GM21360 (cell line): ENCODE measurements around the gene MAP3K19.
A peak's percentile ranks its signal among the peaks of the same experiment; 100 is the strongest.

Experiments
- ATAC-seq: cut with Tn5 transposase; IDR thresholded peaks from one replicate; pipeline ENCODE4 v1.9.1; 2021; ENCODE audit warnings: mild to moderate bottlenecking, moderate library complexity; ENCODE audit not compliant: unreplicated experiment

Gene MAP3K19

GRCh38 chr2:134934641-134935040 lies 112.6 kb downstream of the MAP3K19 start:
- ATAC-seq: no peak

GRCh38 chr2:134934150-134934549 lies 113.1 kb downstream of the MAP3K19 start:
- no peak for ATAC-seq

DNA sequence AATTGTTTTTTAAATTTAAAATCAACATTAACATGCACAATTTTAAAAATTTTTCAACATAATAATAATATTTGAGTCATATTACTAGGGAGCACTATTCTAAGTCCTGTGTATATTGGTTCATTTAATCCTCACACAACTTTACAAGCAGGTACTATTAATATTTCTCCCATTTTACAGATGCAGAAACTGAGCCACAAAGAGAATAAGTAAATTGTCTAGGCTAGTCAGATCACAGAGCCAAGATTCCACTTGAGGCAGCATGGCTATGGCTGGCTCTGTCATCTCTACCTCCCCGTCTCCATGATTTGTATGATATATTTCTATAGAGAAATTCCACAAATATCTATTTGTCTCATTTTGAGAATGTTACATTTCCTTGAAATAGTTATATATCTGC lies 113.5 kb downstream of the MAP3K19 start:
- no peak for ATAC-seq

DNA sequence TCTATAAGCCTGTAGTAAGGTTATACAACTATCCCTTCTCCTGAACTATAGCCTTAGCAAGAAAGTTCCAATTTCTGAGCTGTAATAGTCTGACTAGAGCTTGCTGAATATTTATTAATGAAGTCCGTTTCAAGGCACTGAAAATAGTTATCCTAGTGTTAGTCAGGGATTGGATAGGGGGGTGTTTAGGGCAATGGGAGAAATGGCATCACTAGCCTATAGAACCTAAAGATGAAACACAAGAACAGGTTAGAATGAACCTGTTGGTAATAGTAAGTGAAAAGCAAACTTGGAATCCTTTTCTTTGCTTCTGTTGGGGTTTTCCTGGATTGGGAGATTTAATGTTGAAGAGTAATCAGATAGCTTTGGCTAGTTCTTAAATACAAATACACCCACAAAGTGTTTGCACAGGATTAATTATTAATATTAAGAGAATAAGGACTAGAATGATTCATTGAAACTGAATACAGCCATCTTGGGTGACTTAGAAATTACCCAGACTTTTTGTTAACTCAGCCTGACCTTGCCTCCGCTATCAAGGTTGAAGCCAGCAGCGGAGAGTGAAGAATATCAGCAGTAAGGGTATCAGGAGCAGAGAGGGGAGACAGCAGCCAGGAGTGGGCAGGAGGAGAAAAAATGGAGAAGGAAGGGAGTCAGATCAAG lies 114.3 kb downstream of the MAP3K19 start:
- no peak for ATAC-seq

DNA sequence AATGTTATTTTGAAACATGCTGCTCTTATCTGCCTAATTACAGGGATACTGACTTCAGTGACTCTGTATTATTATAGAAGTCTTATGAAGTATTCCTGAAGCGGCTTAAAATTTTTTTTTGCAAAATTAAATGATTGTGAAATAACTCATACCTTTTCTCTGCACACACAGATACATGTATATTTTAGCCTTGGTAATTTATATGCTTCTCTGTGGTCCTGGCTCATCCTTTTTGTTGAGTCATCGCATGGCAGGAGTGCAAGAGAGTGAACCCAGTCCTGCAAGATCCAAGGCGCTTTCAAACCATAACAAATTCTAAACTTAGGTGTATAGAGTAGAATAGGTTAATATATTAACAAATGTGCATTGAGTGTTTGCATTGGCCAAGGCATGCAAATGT lies 120.1 kb downstream of the MAP3K19 start:
- ATAC-seq: no peak

- no peak for ATAC-seq
Measured at GRCh38 chr2:134926231-134926931, 120.9 kb downstream of the MAP3K19 start.

DNA sequence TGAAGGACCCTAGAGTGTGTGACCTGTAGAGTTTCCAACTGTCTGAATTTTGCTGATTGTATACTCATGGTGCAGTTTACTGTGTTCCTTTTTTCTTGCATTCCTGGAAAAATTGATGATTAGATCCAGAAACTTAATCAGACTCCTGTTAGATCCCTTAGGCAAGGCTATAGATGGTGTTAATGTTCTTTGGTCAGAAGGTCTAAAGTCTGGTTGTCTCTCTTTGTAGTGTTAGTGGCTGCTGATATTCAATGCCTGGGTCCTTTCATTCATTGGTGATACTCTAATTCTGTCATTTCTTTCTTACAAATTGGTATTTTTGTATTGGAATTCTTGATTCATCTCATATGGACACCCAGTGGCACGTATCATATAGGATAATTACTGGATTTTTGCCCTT lies 122.3 kb downstream of the MAP3K19 start:
- no peak for ATAC-seq

DNA sequence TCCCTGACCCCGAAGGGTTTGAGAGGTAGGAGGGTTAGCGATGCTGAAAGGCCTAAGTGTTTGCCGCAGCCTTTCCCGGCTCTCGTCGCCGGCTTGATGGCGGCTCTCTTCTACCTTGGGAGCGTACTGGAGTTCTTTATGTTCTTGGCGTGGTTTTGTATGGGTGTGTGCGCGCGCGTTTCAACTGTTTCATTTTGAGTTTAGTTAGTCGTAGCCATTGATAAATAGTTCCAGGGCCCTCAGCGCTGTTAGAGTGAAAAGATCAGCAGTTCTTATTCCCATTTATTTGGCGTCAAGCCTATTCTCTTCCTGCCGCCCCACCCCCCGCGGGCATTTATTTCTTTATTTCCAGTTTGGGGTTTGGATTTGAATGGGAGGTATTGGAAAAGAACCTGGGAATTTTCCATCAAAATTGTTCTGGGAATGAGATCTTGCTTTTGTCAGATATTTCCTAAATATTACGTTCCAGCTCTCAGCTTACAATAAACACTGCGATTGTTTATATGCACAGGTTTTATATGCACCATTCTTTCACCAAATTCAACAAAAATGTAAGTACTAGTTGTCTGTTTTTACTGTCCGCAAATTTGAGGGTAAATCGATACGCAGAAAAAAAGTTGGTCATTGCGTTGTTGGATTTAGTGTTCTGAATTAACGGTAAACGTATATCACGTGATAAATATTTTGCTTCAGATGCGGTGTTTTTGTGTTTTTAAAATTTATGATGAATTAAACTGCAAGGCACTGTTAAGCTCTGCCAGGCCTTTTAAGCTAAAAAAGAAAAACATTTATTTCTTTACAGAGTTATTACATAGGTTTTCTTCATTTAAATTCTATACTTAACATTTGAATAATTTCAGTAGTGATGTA lies 127.7 kb downstream of the MAP3K19 start:
- ATAC-seq: peak; percentile 6

GRCh38 chr2:134918526-134919340 lies 128.5 kb downstream of the MAP3K19 start, which contains the start of gene CCNT2:
Gene CCNT2, plus strand, starts transcription at chr2:134918822. Its CDS starts 33 bp downstream, at chr2:134918855.
- peak; percentile 84 for ATAC-seq

DNA sequence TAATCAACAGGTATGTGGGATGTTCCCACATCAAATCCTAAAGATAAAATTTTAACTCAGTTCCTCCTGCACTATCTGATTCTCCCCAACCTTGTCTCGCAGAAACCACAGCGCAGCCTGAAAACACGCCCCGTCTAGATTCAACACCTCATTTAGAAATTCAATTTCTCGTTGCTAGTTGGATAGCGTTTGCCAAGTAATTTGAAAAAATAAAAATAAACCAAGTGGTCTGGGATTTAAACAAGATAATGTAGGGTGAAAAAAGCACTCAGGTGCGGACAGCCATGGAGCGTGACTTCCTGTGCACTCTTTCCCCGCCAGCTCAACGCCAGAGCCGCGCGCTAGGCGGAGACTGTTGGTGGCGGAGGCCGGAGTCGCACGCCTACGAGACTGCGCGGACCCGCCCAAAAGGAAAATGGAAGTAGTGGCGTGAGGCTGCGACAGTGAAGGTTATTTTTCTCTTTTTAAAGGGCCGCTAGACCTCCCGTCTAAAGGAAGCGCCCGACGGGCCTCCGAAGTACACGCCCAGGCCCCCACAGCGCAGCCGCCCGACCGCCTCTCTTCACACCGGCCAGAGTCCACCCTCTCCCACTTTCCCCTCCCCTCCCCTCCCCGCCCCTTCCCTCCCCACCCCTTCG lies 129.2 kb downstream of the MAP3K19 start:
- peak; percentile 73 for ATAC-seq

DNA sequence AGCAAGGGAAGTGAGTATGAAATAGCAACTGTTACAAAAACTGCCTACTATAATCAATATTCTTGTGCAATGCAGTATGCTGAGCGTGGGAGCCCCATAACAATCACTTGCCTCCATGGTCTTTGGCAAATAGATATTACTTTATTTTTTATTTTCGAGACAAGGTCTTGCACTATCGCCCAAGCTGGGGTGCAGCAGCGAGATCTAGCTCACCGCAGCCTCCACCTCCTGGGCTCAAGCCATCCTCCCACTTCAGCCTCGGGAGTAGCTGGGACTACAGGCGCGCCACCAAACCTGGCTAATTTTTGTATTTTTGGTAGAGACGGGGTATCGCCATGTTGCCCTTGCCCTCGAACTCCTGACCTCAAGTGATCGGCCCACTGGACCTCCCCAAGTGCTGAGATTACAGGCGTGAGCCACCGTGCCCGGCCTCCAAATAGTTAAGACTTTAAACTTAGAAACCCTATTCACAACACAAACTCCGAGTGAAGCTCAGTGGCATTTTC lies 129.8 kb downstream of the MAP3K19 start:
- ATAC-seq: no peak
